ENCODE data around the gene PSMB9.

DNA sequence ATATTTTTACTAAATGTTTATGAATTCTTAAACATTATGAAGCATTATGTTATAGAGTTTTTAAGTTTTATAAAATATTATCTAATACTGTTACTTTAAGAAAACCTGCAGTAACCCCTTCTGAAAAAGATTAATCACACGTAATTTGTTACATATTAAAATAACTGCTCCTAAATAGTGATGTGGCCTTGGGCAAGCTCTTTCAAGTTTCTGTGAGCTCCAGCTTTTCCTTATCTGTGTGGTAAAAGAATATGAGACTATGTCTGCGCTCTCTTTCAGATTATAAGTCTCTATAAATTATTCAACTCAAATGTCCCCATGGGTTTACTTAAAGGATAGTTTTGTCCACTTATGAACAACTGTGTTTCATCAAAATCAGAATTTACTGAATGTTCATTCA lies 54.9 kb downstream of the PSMB9 start:
- TF ChIP-seq, protein P1, sequence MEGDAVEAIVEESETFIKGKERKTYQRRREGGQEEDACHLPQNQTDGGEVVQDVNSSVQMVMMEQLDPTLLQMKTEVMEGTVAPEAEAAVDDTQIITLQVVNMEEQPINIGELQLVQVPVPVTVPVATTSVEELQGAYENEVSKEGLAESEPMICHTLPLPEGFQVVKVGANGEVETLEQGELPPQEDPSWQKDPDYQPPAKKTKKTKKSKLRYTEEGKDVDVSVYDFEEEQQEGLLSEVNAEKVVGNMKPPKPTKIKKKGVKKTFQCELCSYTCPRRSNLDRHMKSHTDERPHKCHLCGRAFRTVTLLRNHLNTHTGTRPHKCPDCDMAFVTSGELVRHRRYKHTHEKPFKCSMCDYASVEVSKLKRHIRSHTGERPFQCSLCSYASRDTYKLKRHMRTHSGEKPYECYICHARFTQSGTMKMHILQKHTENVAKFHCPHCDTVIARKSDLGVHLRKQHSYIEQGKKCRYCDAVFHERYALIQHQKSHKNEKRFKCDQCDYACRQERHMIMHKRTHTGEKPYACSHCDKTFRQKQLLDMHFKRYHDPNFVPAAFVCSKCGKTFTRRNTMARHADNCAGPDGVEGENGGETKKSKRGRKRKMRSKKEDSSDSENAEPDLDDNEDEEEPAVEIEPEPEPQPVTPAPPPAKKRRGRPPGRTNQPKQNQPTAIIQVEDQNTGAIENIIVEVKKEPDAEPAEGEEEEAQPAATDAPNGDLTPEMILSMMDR (IDR thresholded peaks at IDR 0.05 in 4 of 5, conservative IDR thresholded peaks at IDR 0.05 in 1 of 5): no peak
- TF ChIP-seq POLR2A (IDR thresholded peaks at IDR 0.05): no peak
